K562 (cell line): ENCODE data around the gene GOLGA6D.
"Not testable (repeated sequence)": the region's sequence is repeated elsewhere in the genome, so short reads cannot be mapped to it uniquely, and the experiment has no call there.

Source experiments
- CHD2 ChIP-seq: IDR thresholded peaks from 2 replicates; pipeline ENCODE4 v1.6.1; 2011; ENCODE audit warnings: low read depth, low read length
- HNRNPUL1 ChIP-seq: fragments of 200-400 bp; formaldehyde crosslinking; IDR thresholded peaks from 2 replicates; pipeline ENCODE4 v1.6.1; 2017; ENCODE audit warnings: low read length
- JUND ChIP-seq, 2 experiments: IDR thresholded peaks; 2 replicates in 1 of 2; 3 replicates in 1 of 2; pipeline ENCODE4 v1.6.1; 2011; ENCODE audit warnings: borderline replicate concordance in 2 of 2, low read depth in 2 of 2, low read length in 2 of 2, improper control_type of control experiment in 1 of 2, missing biosample characterization in 1 of 2, missing genetic modification characterization in 1 of 2, missing genetic modification reagents in 1 of 2
- NFATC3 ChIP-seq: fragments of 450-650 bp; IDR thresholded peaks from 2 replicates; pipeline ENCODE4 v1.6.1; 2017; ENCODE audit warnings: mild to moderate bottlenecking
- NR2C2 ChIP-seq, 2 experiments: fragments of 200-800 bp in 1 of 2; sonication (Bioruptor generic) in 1 of 2; sonication (generic) in 1 of 2; formaldehyde crosslinking in 1 of 2; IDR thresholded peaks; 2 replicates each; pipeline versions ENCODE4 v1.6.1 to v1.8.0; 2016 to 2022; ENCODE audit warnings: mild to moderate bottlenecking in 1 of 2, missing compliant biosample characterization in 1 of 2, missing genetic modification characterization in 1 of 2, missing genetic modification reagents in 1 of 2
- POLR2AphosphoS5 ChIP-seq: IDR thresholded peaks from 2 replicates; pipeline ENCODE4 v1.6.1; 2011; ENCODE audit warnings: mild to moderate bottlenecking, low read depth, low read length, moderate library complexity; ENCODE audit not compliant: control insufficient read depth, insufficient read depth
- RCOR1 ChIP-seq, 2 experiments: IDR thresholded peaks; 2 replicates each; pipeline ENCODE4 v1.6.1; 2012; ENCODE audit warnings: low read depth in 2 of 2, low read length in 2 of 2, borderline replicate concordance in 1 of 2, improper control_type of control experiment in 1 of 2
- SRF ChIP-seq, 2 experiments: fragments of 250-450, 450-650 bp in 1 of 2; sonication (Bioruptor Pico) in 1 of 2; sonication (generic) in 1 of 2; formaldehyde crosslinking; IDR thresholded peaks; 2 replicates each; pipeline versions ENCODE4 v1.5.0 to v1.5.1; 2020 to 2022; ENCODE audit warnings: mild to moderate bottlenecking in 1 of 2, missing genetic modification reagents in 1 of 2
- ZNF57 ChIP-seq: fragments of 450-650 bp; formaldehyde crosslinking; IDR thresholded peaks from 2 replicates; pipeline ENCODE4 v1.4.0; 2020; ENCODE audit warnings: mild to moderate bottlenecking, moderate library complexity

- not testable (repeated sequence) for TF ChIP-seq ZNF57; JUND (IDR thresholded peaks at IDR 0.05; ENCODE audit: borderline replicate concordance, low read depth, low read length); JUND (tag; IDR thresholded peaks at IDR 0.05; ENCODE audit: borderline replicate concordance, low read depth, low read length); POLR2AphosphoS5; RCOR1 (IDR thresholded peaks at IDR 0.05; ENCODE audit: borderline replicate concordance in 1 of 2, low read depth in 2 of 2, low read length in 2 of 2); CHD2; NR2C2 (CRISPR knock-in tag; IDR thresholded peaks at IDR 0.05); NR2C2 (tag; IDR thresholded peaks at IDR 0.05); HNRNPUL1; NFATC3; SRF (CRISPR knock-in tag; IDR thresholded peaks at IDR 0.05)
These were observed 4.1 kb upstream of the GOLGA6D start for GRCh38 chr15:75278497-75278896.
